K562 (cell line): ENCODE data around the gene MBNL1. TPM values are rescaled to one million over a fixed set of nuclear protein-coding genes. Genes with fewer than 3 reads are reported as not detected.

Source experiments
- DDX20 ChIP-seq: fragments of 450-650 bp; IDR thresholded peaks from 2 replicates; pipeline ENCODE4 v1.6.1; 2016; ENCODE audit warnings: missing genetic modification characterization, low read depth, mild to moderate bottlenecking, missing compliant biosample characterization, moderate library complexity
- ZBTB40 ChIP-seq, 2 experiments: fragments of 450-650 bp in 1 of 2; sonication (generic) in 1 of 2; formaldehyde crosslinking in 1 of 2; IDR thresholded peaks; 2 replicates each; pipeline versions ENCODE4 v1.7.1 to v1.9.0; 2016 to 2022; ENCODE audit warnings: inconsistent platforms in 1 of 2, mild to moderate bottlenecking in 1 of 2, missing genetic modification reagents in 1 of 2
- polyA plus RNA-seq, 8 experiments: library from polyadenylated mRNA; depleted of rRNA in 4 of 8; stranded (reverse) in 5 of 8; unstranded in 3 of 8; fragments of >200 nt; fragmentation: Nextera tagmentation in 2 of 8; fragmentation: Illumina TruSeq in 1 of 8; extraction: Ambion mirVana in 2 of 8; extraction: Trizol in 1 of 8; gene quantifications; 2 replicates each; pipeline versions ENCODE4 v1.2.1 to v1.2.3, GENCODE V29; 2011 to 2014; ENCODE audit warnings: inconsistent platforms in 1 of 8, missing spikeins in 1 of 8
- total RNA-seq, 7 experiments: library from RNA; depleted of rRNA in 6 of 7; stranded (reverse); fragments of >200 nt in 6 of 7; fragmentation: Illumina TruSeq in 2 of 7; extraction: Trizol in 2 of 7; gene quantifications; 2 replicates each; pipeline versions ENCODE4 v1.2.1 to v1.2.3, GENCODE V29; 2011 to 2021; ENCODE audit warnings: low replicate concordance in 1 of 7

The MBNL1 gene
- total and polyA plus RNA-seq, 9 of the 15 experiments (the other 6 are each of a cell fraction or from before 2014, with no cell fraction given) = 70.3 to 243 (median 220) TPM

- TF ChIP-seq ZBTB40 (IDR thresholded peaks at IDR 0.05) (0 out of 2 replicates have a peak, but pooled peaks have one; percentile 13), ZBTB40 (CRISPR knock-in tag; IDR thresholded peaks at IDR 0.05) (no peak), DDX20 (tag) (no peak)
Measured at GRCh38 chr3:152244517-152244888, 24.2 kb upstream of the MBNL1 start (continued).
